Globus pallidus (tissue), 1 donor: ENCODE results near the gene ZNF331.
"Not testable (repeated sequence)": the region's sequence is repeated elsewhere in the genome, so short reads cannot be mapped to it uniquely, and the experiment has no call there.

Experiments
- DNase-seq: peaks from one replicate; pipeline ENCODE4 v3.0.0-alpha.2; 2015; ENCODE audit warnings: low spot score

ZNF331 gene

GRCh38 chr19:53537521-53538377 is at the start of gene ZNF331:
ZNF331 (plus strand) TSS chr19:53538145; CDS start chr19:53569377, 31,232 bp downstream.
- peak; percentile 72 for DNase-seq

GRCh38 chr19:53492153-53492552 is 45.8 kb upstream of the ZNF331 start:
- no peak for DNase-seq

GRCh38 chr19:53497311-53498023 is 40.5 kb upstream of the ZNF331 start:
- not testable (repeated sequence) for DNase-seq

DNA sequence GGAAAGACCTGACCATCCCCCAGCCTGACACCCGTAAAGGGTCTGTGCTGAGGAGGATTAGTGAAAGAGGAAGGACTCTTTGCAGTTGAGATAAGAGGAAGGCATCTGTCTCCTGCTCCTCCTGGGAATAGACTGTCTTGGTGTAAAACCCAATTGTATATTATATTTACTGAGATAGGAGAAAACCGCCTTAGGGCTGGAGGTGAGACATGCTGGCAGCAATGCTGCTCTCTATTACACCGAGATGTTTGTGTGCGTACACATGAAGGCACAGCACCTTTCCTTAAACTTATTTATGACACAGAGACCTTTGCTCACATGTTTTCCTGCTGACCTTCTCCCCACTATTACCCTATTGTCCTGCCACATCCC is 39.9 kb upstream of the ZNF331 start:
- not testable (repeated sequence) for DNase-seq

- not testable (repeated sequence) for DNase-seq
Observed at GRCh38 chr19:53503151-53503550, 34.8 kb upstream of the ZNF331 start.

- not testable (repeated sequence) for DNase-seq
Observed at GRCh38 chr19:53503671-53504364, 34.1 kb upstream of the ZNF331 start.

- DNase-seq, result peak; percentile 31
Observed at GRCh38 chr19:53504365-53504703, 33.6 kb upstream of the ZNF331 start.

DNA sequence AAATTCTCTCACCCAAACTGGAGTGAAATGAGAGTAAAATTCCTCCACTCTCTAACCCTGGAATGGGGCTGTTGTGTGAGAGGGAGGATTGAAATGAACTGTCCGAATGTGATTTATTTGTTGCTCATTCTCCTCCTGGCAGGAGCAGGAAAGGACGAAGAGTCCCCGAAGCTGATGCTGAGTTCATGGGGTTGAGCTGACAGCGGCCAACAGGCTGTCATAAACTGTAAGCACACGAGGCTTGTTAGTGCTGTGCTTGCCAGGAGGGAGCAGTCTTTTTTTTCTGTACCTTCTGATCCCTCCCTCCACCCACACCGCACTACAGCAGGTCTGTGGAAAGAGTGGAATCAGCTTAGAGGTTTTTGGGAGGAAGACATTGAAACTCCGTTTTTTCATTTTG is 33.1 kb upstream of the ZNF331 start:
- no peak for DNase-seq

- no peak for DNase-seq
Observed at GRCh38 chr19:53506728-53507127, 31.2 kb upstream of the ZNF331 start.

- DNase-seq, result no peak
Observed at GRCh38 chr19:53507523-53508442, 30.2 kb upstream of the ZNF331 start.

GRCh38 chr19:53509443-53509842 is 28.5 kb upstream of the ZNF331 start:
- no peak for DNase-seq

DNA sequence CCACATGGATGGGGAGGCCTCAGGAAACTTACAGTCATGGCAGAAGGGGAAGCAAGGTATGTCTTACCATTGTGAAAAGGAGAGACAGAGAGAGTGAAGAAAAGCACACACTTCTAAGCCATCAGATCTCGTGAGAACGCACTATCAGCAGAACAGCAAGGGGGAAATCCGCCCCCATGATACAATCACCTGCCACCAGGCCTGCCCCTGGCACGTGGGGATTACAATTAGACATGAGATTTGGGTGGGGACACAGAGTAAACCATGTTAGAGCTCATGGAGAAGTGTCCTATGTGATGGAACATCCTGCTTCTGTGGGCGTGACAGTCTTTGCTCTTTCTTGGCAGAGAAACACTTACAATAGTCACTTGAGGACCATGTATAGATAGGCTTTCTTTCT is 28.1 kb upstream of the ZNF331 start:
- DNase-seq, result no peak

DNA sequence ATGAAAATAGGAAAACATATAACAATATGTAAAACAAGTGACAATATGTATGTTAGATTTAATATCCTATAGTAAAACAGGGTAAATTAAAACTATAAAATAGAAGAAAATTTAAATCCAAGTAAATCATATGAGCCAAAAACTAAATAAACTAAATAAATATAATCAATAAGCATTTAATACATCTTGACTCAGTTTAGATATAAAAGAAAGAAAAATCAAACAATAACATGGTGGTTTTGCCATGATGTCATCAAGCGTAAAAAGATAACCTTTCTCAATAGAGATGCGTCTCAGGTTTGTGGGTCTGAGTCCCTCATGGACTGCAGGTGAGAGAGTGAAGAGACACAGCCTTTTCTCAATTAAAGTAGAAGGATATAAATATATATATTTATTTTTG is 26.6 kb upstream of the ZNF331 start:
- DNase-seq, result no peak

DNA sequence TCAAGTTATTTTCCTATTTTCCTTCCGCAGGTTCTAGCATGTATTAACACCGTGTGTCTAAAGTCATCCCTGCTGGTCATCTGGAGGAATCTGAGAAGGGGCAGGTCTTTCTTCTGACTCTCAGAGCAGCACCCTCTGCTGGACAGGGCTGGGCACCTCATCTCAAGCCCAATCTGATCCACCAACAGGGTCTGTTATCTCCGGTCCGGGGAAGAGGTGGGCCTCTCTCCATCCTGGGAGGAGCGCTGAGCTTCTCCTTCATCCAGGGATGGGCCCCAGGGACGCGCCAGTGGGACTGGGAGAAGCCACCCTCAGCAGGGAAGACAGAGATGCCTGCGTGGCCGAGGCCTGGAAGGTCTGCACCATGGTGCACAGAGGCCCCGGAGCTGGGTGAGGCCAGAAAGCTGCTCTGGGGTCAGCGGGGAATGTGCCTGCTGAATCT is 26.0 kb upstream of the ZNF331 start:
- DNase-seq, result peak; percentile 47

- DNase-seq, result not testable (repeated sequence)
Observed at GRCh38 chr19:53515047-53515446, 22.9 kb upstream of the ZNF331 start.

DNA sequence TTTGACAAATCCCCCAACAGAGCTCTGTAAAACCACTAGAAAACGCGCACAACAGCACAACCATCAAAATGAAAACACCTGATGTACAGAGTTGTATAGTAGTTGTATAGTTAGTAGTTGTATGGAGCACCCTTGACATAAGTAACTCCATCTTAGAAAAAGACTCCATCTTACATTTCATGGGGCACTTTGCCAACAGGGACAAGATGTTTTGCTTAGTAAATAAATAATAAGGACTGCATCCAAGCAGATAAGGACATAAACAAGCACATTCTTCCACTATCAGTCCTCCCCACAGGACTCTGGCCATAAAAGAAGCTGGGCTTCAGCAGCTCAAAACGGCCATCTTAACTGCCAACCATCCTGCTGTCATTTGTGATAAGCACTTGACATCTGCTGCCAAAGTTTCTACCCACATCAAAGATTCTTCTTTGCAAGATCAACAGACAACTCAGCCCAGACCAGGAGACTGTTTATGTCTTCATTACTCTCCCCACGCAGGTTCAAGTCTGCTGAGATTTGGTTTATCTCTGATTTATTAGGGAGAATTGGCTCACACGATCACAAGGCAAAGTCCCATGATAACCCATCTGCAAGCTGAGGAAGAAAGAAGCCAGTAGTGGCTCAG is 20.7 kb upstream of the ZNF331 start:
- DNase-seq, result no peak

DNA sequence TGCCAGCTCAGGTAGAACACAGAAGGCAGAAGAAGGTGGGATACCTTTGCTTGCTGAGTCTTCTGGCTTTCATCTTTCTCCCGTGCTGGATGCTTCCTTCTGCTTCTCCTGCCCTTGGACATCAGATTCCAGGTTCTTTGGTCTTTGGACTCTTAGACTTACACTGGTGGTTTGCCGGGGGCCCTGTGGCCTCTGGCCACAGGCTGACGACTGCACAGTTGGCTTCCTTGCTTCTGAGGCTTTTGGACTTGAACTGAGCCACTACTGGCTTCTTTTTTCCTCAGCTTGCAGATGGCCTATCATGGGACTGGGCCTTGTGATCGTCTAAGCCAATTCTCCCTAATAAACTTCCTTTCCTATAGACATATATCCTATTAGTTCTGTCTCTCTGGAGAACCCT is 19.8 kb upstream of the ZNF331 start:
- DNase-seq, result no peak

DNA sequence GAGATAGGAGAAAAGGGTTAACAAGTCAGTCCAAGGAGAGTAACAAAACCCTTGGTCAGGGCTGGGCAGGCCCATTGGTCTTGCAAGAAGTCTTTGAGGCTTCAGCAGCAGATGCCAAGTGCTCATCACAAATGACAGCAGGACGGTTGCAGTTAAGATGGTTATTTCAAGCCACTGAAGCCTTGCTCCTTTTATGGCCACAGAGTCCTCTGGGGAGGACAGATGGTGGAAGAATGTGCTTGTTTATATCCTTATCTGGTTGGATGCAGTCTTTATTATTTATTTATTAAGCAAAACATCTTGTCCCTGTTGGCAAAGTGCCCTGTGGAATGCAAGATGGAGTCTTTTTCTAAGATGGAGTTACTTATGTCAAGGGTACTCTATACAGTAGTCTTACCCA is 19.2 kb upstream of the ZNF331 start:
- no peak for DNase-seq

- DNase-seq, result no peak
Observed at GRCh38 chr19:53519446-53519845, 18.5 kb upstream of the ZNF331 start.

DNA sequence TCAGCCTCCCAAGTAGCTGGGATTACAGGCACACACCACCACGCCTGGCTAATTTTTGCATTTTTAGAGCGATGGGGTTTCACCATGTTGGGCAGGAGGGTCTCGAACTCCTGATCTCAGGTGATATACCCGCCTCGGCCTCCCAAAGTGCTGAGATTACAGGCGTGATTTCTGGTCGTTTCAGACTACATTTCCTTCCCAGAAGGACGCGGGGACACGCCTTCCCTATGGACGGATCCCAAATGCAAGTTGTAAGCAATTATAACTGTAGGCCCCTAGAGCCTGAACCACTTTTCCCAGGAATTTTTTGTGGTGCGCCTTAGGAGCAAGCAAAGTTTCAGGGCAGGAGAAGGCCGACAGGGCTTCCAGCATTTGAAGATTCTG is 17.8 kb upstream of the ZNF331 start:
- no peak for DNase-seq
